ENCODE results near the gene ACOT7. TPM values are rescaled to one million over a fixed set of nuclear protein-coding genes. Genes with fewer than 3 reads are reported as not detected.

ACOT7 gene
- total RNA-seq, 1 donor from 2014 or later, result 80.3 TPM

DNA sequence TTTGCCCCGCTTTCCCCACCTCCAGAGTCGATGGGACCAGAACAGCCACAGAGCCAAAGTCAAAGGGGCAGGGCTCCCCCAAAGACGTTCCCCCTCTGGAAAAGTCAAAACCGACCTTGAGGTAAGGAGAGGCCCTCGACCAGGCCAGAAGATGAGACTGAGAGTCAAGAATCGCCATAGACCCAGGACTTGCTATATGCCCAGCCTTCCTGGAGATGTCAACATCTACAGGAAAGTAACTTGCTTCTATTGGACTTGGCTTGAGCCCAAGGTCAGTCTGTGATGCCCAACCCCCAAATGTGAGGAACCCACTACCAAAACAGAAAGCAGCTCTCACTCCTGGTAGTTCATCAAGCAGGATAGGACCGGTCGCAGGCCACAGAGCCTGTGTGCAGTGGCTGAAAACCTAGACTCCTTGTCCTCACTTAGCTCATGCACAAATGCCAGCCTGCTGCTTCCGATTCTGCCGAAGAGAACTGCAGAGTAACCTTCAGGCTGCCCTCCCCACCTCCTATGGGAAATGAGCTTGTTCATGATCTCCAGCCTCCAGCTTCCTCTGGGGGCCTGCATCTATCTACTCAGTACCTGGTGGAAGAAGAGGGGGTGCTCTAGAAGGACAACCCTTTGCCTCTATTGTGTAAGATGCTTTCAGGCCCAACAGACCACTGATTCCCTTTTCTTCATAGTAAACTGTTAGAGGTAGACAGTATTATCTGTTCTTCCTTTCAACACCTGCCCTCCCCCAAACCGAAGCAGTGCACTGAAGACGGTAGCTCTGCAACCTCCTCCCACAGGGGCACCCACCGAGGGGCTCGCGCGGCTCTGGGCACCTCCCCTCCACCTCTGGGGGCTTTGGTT, 1.4 kb downstream of the ACOT7 start:
- no peak for DNase-seq (ENCODE audit: low read depth)
- no peak for TF ChIP-seq CTCF (conservative IDR thresholded peaks at IDR 0.05; ENCODE audit: low read depth, low read length)
- peak overlapping the region; percentile 66 for H3K4me3 ChIP-seq (ENCODE audit: low read depth, low read length)

DNA sequence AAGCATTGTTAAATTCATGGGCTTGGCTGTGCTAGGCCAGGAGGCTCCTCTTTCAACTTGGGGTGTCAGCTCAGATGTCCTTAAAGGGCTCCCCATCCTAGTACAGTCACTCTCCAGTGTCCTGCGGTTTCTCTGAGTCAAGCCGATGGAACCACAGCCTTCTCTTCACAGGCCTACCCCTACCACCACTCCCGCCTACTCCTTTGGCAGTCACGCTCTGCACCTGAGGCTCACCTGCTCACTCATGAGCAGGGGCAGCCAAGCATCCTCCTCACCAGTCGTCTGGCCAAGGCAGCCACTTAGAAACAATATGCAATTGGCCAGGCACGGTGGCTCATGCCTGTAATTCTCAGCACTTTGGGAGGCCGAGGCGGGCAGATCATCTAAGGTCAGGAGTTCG, 3.6 kb downstream of the ACOT7 start:
- H3K4me3 ChIP-seq (ENCODE audit: low read depth, low read length), result no peak overlapping the region
- TF ChIP-seq CTCF (conservative IDR thresholded peaks at IDR 0.05; ENCODE audit: low read depth, low read length), result no peak
- no peak for DNase-seq (ENCODE audit: low read depth)

DNA sequence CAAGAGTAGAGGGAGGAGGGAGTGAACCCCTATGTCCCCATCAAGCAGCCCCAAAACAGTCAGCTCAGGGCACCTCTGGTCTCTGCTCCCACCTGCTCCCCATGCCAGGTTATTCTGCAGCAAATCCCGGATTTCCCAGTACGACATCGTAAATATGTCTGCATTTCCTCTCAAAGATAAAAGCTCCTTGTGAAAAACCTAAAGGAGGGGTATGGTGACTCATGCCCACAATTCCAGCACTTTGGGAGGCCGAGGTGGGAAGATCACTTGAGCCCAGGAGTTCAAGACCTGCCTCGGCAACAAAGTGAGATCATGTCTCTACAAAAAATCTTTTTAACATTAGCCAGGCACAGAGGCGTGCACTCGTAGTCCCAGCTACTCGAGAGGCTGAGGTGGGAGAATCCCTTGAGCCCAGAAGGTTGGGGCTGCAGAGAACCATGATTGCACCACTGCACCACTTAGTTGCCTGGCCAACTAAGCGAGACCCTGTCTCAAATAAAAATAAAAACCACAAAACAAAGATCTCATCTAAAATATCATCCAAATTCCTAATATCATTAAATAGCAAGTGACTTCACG, 7.1 kb downstream of the ACOT7 start:
- TF ChIP-seq CTCF (conservative IDR thresholded peaks at IDR 0.05; ENCODE audit: low read depth, low read length), result no peak
- H3K4me3 ChIP-seq (ENCODE audit: low read depth, low read length), result no peak overlapping the region
- no peak for DNase-seq (ENCODE audit: low read depth)

DNA sequence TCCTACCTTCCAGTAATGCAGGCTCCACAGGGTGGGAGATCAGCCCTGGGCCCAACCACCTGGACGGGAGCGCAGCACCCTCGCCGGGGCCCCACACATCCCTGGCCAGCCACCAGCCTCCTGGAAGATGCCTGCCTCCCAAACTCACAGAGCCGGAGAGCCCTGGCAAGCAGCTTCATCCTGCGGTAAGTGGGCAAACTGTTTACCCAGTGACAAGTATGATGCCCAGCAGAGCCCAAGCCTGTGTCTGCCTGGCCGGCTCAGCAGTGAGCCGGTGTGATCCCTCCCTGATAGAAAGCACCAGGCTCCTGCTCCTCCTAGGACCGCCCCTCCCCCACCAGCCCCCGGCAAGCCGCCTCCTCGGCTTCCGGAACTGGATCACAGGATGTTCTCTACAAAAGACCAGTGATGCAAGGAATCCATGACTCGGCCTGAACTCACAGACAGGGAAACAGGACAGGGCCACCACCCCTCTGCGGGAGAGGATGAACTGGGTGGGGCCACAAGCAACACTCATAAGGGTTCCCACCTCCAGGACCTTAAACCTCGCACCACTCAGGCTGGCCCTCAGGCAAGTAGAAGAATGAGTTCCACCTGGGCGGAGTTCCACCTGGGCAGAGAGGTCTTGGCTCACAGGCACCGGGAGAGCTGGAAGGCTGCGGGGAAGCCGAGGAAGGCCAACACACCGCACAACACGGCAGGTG, 7.9 kb downstream of the ACOT7 start:
- TF ChIP-seq CTCF (conservative IDR thresholded peaks at IDR 0.05; ENCODE audit: low read depth, low read length), result no peak
- DNase-seq (ENCODE audit: low read depth), result no peak
- peak overlapping the region; percentile 34 for H3K4me3 ChIP-seq (ENCODE audit: low read depth, low read length)

- no peak for DNase-seq (ENCODE audit: low read depth)
- H3K4me3 ChIP-seq (ENCODE audit: low read depth, low read length), result peak overlapping the region; percentile 34
- no peak for TF ChIP-seq CTCF (conservative IDR thresholded peaks at IDR 0.05; ENCODE audit: low read depth, low read length)
Measured at GRCh38 chr1:6384962-6385361, 8.6 kb downstream of the ACOT7 start.

DNA sequence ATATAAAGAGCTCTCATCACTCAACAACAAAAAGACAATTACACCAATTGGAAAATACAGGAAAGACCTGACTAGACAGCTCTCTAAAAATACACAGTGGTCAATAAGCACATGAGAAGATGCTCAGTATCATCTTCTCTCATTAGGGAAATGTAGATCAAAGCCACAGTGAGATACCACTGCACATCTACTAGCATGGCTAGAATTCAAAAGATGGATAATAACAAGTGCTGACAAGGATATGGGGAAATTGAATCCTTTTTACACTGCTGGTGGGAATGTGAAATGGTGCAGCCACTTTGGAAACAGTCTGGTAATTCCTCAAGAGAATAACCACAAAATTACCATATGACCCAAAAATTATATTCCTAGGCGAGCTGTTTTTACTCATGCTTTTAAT, 9.4 kb downstream of the ACOT7 start:
- no peak for DNase-seq (ENCODE audit: low read depth)
- TF ChIP-seq CTCF (conservative IDR thresholded peaks at IDR 0.05; ENCODE audit: low read depth, low read length), result no peak
- H3K4me3 ChIP-seq (ENCODE audit: low read depth, low read length), result no peak overlapping the region

All from epithelial cell of proximal tubule (primary cell).